Colonic mucosa (tissue), 4 donors: ENCODE measurements around the gene CCT6A. TPM values are rescaled to one million over a fixed set of nuclear protein-coding genes. Genes with fewer than 3 reads are reported as not detected.
A peak's percentile ranks its signal among the peaks of the same experiment; 100 is the strongest.
"Not testable (repeated sequence)": the region's sequence is repeated elsewhere in the genome, so short reads cannot be mapped to it uniquely, and the experiment has no call there.

ENCODE experiments used
- DNase-seq: peaks from one replicate; pipeline ENCODE4 v3.0.0-alpha.2; 2020
- H3K27ac ChIP-seq: fragments of 200-600 bp; one replicate; pipeline ENCODE4 v1.8.0; 2021
- H3K27me3 ChIP-seq: fragments of 200-600 bp; one replicate; pipeline ENCODE4 v1.8.0; 2021
- H3K36me3 ChIP-seq: fragments of 200-600 bp; one replicate; pipeline ENCODE4 v1.8.0; 2021
- H3K4me1 ChIP-seq: fragments of 200-600 bp; one replicate; pipeline ENCODE4 v1.8.0; 2021; ENCODE audit warnings: mild to moderate bottlenecking
- H3K4me3 ChIP-seq: fragments of 200-600 bp; one replicate; pipeline ENCODE4 v1.8.0; 2021
- H3K9ac ChIP-seq, 2 donors: one replicate each; pipeline ENCODE4 v1.7.0; 2013; ENCODE audit warnings: control low read depth in 2 of 2, low read depth in 2 of 2, low read length in 2 of 2
- H3K9me3 ChIP-seq: fragments of 200-600 bp; one replicate; pipeline ENCODE4 v1.8.0; 2021
- intact Hi-C: fragments of 100-400 bp; cut with DNase I; formaldehyde crosslinking; loops from one replicate; pipeline ENCODE4 v1.14.1; 2022
- total RNA-seq, 2 donors: library from RNA; stranded (reverse); fragmentation: NEBNext Ultra II Directional in 1 of 2; extraction: Animal tissue kit (Norgen Biotek cat#: 25700) in 1 of 2; gene quantifications; one replicate each; pipeline ENCODE4 v1.2.1, GENCODE V29; 2021
- TF ChIP-seq, protein P1 (sequence below): fragments of 200-600 bp; IDR thresholded peaks from one replicate; pipeline ENCODE4 v1.8.0; 2022; ENCODE audit warnings: antibody characterized with exemption, mild to moderate bottlenecking
- donor health status: healthy.
- donor health status: DM: no; HTN: no; CAD: no.
- donor health status: DM: no; HTN: no; CAD: no.

The CCT6A gene
- total RNA-seq, 2 donors from 2014 or later: 77.8 to 146 TPM

- Histone ChIP-seq H3K36me3 (peaks cover 4% of the 10 kb centered on the region), H3K9me3 (no peaks in the 10 kb centered on the region), H3K4me1 (no peaks in the 10 kb centered on the region), H3K27ac (peak within 1 kb of the TSS; percentile 89), H3K27me3 (no peaks in the 10 kb centered on the region), H3K9ac (peak within 1 kb of the TSS; percentile 86 to 90), H3K4me3 (peak within 1 kb of the TSS; percentile 57)
- peak; percentile 93 for DNase-seq
- intact Hi-C loops: no loop called here
- TF ChIP-seq, protein P1, sequence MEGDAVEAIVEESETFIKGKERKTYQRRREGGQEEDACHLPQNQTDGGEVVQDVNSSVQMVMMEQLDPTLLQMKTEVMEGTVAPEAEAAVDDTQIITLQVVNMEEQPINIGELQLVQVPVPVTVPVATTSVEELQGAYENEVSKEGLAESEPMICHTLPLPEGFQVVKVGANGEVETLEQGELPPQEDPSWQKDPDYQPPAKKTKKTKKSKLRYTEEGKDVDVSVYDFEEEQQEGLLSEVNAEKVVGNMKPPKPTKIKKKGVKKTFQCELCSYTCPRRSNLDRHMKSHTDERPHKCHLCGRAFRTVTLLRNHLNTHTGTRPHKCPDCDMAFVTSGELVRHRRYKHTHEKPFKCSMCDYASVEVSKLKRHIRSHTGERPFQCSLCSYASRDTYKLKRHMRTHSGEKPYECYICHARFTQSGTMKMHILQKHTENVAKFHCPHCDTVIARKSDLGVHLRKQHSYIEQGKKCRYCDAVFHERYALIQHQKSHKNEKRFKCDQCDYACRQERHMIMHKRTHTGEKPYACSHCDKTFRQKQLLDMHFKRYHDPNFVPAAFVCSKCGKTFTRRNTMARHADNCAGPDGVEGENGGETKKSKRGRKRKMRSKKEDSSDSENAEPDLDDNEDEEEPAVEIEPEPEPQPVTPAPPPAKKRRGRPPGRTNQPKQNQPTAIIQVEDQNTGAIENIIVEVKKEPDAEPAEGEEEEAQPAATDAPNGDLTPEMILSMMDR: no peak
Observed at GRCh38 chr7:56063882-56064625, 12.5 kb downstream of the CCT6A start, which contains the start of gene SUMF2. TSS of gene SUMF2 (plus strand) at chr7:56064286. CDS start at chr7:56064312, 26 bp downstream.

DNA sequence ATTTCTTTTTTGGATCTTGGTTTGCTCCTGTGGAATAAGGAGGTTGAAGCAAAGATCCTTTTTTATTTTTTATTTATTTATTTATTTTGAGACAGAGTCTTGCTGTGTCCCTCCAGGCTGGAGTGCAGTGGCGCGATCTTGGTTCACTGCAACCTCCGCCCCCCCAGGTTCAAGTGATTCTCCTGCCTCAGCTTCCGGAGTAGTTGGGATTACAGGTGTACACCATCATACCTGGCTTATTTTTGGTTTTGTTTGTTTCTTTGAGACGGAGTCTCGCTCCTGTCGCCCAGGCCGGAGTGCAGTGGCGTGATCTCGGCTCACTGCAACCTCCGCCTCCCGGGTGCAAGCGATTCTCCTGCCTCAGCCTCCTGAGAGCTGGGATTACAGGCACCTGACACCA, 14.8 kb downstream of the CCT6A start:
- H3K27me3 ChIP-seq, H3K9ac ChIP-seq, H3K27ac ChIP-seq, DNase-seq, H3K4me3 ChIP-seq, H3K9me3 ChIP-seq, intact Hi-C loops, H3K36me3 ChIP-seq, H3K4me1 ChIP-seq: not testable (repeated sequence)

- H3K9ac ChIP-seq: no peak overlapping the region
- no peaks in the 10 kb centered on the region for H3K4me1 ChIP-seq
- intact Hi-C loops: loop anchor here (2.0 kb wide), 2 partner anchors 70 to 434 kb away; no protein-coding TSS in a partner anchor
- TF ChIP-seq, protein P1: peak; percentile 92
- no peaks in the 10 kb centered on the region for H3K36me3 ChIP-seq
- no peaks in the 10 kb centered on the region for H3K27me3 ChIP-seq
- no peak overlapping the region for H3K4me3 ChIP-seq
- peak; percentile 87 for DNase-seq
- no peak overlapping the region for H3K27ac ChIP-seq
- no peaks in the 10 kb centered on the region for H3K9me3 ChIP-seq
Observed at GRCh38 chr7:56074371-56074791, 22.8 kb downstream of the CCT6A start.

- H3K9ac ChIP-seq: no peak overlapping the region
- no peaks in the 10 kb centered on the region for H3K9me3 ChIP-seq
- DNase-seq: no peak
- intact Hi-C loops: no loop called here
- no peak overlapping the region for H3K27ac ChIP-seq
- H3K4me3 ChIP-seq: no peak overlapping the region
- no peaks in the 10 kb centered on the region for H3K27me3 ChIP-seq
- H3K36me3 ChIP-seq: no peaks in the 10 kb centered on the region
- TF ChIP-seq, protein P1: no peak
- H3K4me1 ChIP-seq: no peaks in the 10 kb centered on the region
Observed at GRCh38 chr7:56077681-56078080, 26.1 kb downstream of the CCT6A start.

DNA sequence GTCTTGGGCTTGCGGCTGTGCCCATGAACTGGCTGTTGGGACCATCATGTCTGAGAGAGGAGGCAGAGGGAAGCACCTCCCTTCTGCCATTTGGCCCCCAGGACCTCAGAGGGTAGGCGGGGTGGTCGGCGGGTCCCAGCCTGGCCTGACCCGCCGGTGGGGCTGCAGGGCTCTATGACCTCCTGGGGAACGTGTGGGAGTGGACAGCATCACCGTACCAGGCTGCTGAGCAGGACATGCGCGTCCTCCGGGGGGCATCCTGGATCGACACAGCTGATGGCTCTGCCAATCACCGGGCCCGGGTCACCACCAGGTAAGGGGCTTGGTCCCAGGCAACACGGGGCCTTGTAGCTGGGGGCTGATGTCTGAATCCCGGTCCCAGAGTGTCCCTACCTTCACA, 26.6 kb downstream of the CCT6A start:
- H3K4me3 ChIP-seq: no peak overlapping the region
- H3K27ac ChIP-seq: no peak overlapping the region
- H3K4me1 ChIP-seq: no peaks in the 10 kb centered on the region
- TF ChIP-seq, protein P1: no peak
- no peak overlapping the region for H3K9ac ChIP-seq
- no peaks in the 10 kb centered on the region for H3K27me3 ChIP-seq
- no peaks in the 10 kb centered on the region for H3K36me3 ChIP-seq
- DNase-seq: no peak
- intact Hi-C loops: no loop called here
- no peaks in the 10 kb centered on the region for H3K9me3 ChIP-seq
